Measurements from ENCODE around the gene EVI5L. TPM values are rescaled to one million over a fixed set of nuclear protein-coding genes. Genes with fewer than 3 reads are reported as not detected.
A peak's percentile ranks its signal among the peaks of the same experiment; 100 is the strongest.

The EVI5L gene
- total and polyA plus RNA-seq, 2 of the 4 experiments (the other 2 are of a cell fraction) = 12.7 to 14.6 TPM

DNA sequence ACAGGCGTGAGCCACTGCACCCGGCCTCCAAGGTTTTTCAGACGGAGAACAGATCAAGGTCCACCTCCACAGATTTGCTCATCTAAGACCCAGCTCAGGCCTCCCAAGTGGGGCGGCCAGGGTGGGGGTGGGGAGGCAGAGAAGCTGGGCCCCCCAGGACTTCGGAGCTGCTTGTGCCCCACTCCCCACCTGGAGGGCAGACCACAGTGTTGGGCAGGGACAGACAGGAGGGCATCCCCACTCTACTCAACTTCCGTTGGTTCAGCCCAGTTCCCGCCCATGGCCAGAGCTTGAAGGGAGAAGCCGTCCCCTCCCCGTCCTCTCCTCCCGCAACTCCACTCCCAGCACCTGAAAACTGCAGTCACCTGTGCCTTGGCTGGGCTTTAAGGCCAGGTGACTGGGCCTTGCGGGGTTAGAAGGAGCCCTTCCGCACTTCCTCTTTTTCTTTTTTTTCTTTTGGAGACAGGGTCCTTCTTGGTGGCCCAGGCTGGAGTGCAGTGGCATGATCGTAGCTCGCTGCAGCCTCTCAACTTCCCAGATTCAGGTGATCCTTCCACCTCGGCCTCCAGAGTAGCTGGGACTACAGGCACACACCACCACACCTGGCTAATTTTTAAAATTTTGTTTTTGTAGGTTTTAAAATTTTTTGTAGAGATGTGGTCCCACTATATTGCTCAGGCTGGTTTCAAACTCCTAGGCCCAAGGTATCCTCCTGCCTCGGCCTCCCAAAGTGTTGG, 57.6 kb downstream of the EVI5L start (continued):
- no peak for TF ChIP-seq MAFK (IDR thresholded peaks at IDR 0.05; ENCODE audit: low read depth, low read length)

DNA sequence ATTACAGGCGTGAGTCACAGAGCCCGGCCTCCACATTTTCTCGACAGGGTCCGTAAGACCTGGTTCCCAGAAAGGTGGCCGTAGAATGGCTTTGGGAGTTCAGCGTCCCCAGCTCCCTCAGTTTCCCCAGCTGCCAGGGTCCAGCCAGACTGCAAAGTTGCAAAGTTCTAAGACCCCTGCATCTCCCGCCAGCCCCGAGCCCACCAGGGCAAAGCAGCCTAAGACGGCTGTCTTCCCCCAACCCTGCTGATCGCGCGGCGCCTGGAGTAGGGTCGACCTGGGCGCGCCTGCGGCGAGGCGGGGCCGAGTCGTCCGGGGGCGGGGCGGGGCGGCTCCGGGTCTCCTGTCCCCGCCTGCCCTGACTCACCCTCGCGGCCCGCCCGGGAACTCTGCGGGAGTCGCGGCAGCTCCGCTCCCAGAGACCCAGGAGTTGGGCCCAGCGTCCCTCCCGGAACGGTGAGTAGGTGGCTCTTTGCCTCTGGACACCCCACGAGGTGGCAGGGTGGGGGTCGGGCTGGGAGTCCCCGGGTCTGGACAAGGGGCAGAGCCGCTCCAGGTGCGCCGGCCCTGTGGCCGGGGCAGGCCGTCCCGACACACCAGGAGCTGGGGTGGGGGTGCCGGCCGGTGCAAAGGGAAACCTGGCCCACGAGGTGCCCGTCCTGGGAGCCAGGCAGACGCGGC, 58.3 kb downstream of the EVI5L start, which contains the start of gene LRRC8E:
Gene LRRC8E, plus strand, starts transcription at position 366 of the 681 bp plus-strand sequence. CDS start 7,094 bp downstream, outside the sequence.
- Histone ChIP-seq H3K14ac (replicated peaks; ENCODE audit: low read depth, low read length) (peak within 1 kb of the TSS; percentile 89), H3K18ac (ENCODE audit: low read depth, low read length) (no peak within 1 kb of the TSS), H3K4me3 (ENCODE audit: insufficient read depth, low read depth, low read length) (peak within 1 kb of the TSS; percentile 79), H3K27me3 (ENCODE audit: control insufficient read depth, insufficient read depth, low read length) (no peaks in the 10 kb centered on the region), H3K79me1 (ENCODE audit: low read depth in 1 of 2, low read length in 2 of 2) (peaks cover 6 to 25% of the 10 kb centered on the region in 2 experiments), H2AK9ac (replicated peaks; ENCODE audit: low read depth, low read length, poor library complexity) (peak within 1 kb of the TSS; percentile 94), H2BK20ac (ENCODE audit: low read depth, low read length) (no peak within 1 kb of the TSS), H3K4me1 (ENCODE audit: control insufficient read depth, insufficient read depth, low read length) (peaks cover 3% of the 10 kb centered on the region; the same call in 1 of the 2 replicates), H4K20me1 (ENCODE audit: insufficient read depth, low read length) (no peaks in the 10 kb centered on the region), H2BK5ac (ENCODE audit: low read depth, low read length, poor library complexity, severe bottlenecking) (peak within 1 kb of the TSS; percentile 35), H2BK120ac (ENCODE audit: low read depth, low read length) (peak within 1 kb of the TSS; percentile 36; the same call in 1 of the 2 replicates), H3K9me1 (ENCODE audit: insufficient read depth, low read length) (0 out of 2 replicates have a peak, but pooled peaks cover 2% of the 10 kb centered on the region), H3K4me2 (ENCODE audit: low read depth, low read length) (peak within 1 kb of the TSS; percentile 86), H3K23ac (ENCODE audit: low read depth, low read length) (peak within 1 kb of the TSS; percentile 31; the same call in 1 of the 2 replicates), H4K5ac (ENCODE audit: low read depth, low read length) (no peak within 1 kb of the TSS), H4K91ac (ENCODE audit: insufficient read depth, low read depth, low read length) (peak within 1 kb of the TSS; percentile 52; the same call in 1 of the 2 replicates), H3K56ac (ENCODE audit: extremely low read depth, insufficient read depth, low read length) (0 out of 2 replicates have a peak within 1 kb of the TSS, but pooled peaks have one; percentile 3), H3K36me3 (ENCODE audit: control insufficient read depth, insufficient read depth, low read length) (no peaks in the 10 kb centered on the region), H4K8ac (ENCODE audit: low read depth in 2 of 2, low read length in 2 of 2) (peak within 1 kb of the TSS; percentile 81 to 89), H2AK5ac (ENCODE audit: low read depth, low read length) (peak within 1 kb of the TSS; percentile 70), H3K9me3 (ENCODE audit: control insufficient read depth, insufficient read depth, low read length) (no peaks in the 10 kb centered on the region), H3K4ac (ENCODE audit: low read depth, low read length) (peak within 1 kb of the TSS; percentile 58), H3K27ac (ENCODE audit: insufficient read depth, low read length) (peak within 1 kb of the TSS; percentile 40; the same call in 1 of the 2 replicates), H2AFZ (replicated peaks; ENCODE audit: low read length, poor library complexity) (peak within 1 kb of the TSS; percentile 91), H3K9ac (ENCODE audit: low read depth, low read length) (peak within 1 kb of the TSS; percentile 73), H2BK15ac (ENCODE audit: low read depth, low read length) (no peak within 1 kb of the TSS)
- 1% methylated on average over 18 of the region's 53 CpGs; no CpG with 5 or more reads in 1 of the 2 experiments for WGBS, 2 experiments (ENCODE audit: extremely low coverage in 2 of 2, insufficient read length in 1 of 2)
- intact Hi-C loops (cut with micrococcal nuclease) = no loop called here
- ATAC-seq (ENCODE audit: low read depth) (peak; percentile 98), DNase-seq (peak; percentile 55)
- POLR2A ChIA-PET (ENCODE audit: unreplicated experiment) = no interaction called here
- in situ Hi-C loops (cut with MboI; ENCODE audit: low sequenced_read_pairs) = no loop called here
- TF ChIP-seq POLR2A (IDR thresholded peaks at IDR 0.05; ENCODE audit: low read depth, low read length) (peak; percentile 88), CEBPB (IDR thresholded peaks at IDR 0.05; ENCODE audit: low read depth, low read length) (no peak), MAZ (IDR thresholded peaks at IDR 0.05; ENCODE audit: borderline replicate concordance, low read depth, low read length) (peak; percentile 36; the same call in 1 of the 2 replicates), CHD1 (IDR thresholded peaks at IDR 0.05; ENCODE audit: low read depth, low read length) (no peak)
- dilution Hi-C loops (cut with HindIII; ENCODE audit: low sequenced_read_pairs, unreplicated experiment) = no loop called here
- BruUV-seq (replicated peaks) = no TSS peak
- CTCF ChIA-PET = interaction anchor here (0.6 to 0.9 kb wide), 2 partner anchors 15 to 111 kb away, joined by 3 read pairs; partner anchors contain the start of gene MAP2K7
